ENCODE results near the gene PAQR8.
"Not testable (repeated sequence)": the region's sequence is repeated elsewhere in the genome, so short reads cannot be mapped to it uniquely, and the experiment has no call there.

PAQR8 gene

DNA sequence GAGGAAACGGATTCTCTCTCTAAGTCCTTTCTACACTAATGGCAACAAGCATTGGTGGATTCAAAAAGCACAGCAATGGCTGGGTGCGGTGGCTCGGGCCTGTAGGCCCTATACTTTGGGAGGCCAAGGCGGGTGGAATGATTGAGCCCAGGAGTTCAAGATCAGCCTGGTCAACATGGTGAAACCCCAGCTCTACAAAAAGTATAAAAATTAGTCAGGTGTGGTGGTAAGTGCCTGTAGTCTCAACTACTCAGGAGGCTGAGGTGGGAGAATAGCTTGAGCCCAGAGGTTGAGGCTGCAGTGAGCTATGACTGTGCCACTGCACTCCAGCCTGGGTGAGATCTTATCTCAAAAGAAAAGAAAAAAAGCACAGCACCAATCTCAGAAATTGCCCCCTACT is 19.3 kb downstream of the PAQR8 start:
- no peak for DNase-seq

DNA sequence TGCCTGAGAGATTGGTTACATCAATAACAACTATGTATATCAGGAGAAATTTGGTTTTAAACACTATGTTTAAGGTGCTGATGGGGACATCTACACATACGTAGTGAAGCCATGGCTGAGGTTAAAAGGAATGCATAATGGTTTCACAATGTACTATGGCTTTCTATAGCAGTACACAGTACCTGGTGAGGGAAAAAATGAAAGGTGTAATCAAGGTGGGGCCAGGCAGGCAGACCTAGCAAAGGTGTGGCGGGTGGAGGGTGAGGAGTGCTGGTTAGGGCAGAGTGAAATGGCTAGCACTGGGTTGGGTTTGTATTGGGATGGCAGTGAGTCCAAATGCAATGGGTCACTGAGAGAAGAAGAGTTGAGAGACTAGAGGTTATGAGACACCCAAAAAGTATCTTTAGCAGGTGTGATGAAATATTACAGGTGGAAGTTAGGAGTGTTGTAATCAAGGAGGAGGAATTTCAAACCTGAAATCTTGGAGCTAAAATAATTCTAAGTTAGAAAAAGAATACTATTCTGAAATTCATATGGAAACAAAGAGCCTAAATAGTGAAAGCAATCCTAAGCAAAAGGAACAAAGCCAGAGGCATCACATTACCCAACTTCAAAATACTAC is 22.3 kb downstream of the PAQR8 start:
- no peak for DNase-seq

DNA sequence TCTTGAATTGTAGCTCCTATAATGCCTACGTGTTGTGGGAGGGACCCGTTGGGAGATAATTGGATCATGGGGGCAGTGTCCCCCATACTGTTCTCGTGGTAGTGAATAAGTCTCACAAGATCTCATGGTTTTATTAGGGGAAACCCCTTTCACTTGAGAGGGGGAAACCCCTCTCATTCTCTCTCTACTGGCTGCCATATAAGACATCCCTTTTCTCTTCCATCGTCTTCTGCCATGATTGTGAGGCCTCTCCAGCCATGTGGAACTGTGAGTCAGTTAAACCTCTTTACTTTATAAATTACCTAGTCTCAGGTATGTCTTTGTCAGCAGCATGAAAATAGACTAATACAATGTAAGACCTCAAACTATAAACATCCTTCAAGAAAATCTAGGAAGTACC is 23.1 kb downstream of the PAQR8 start:
- no peak for DNase-seq

GRCh38 chr6:52388119-52388518 is 26.2 kb downstream of the PAQR8 start:
- not testable (repeated sequence) for DNase-seq

DNA sequence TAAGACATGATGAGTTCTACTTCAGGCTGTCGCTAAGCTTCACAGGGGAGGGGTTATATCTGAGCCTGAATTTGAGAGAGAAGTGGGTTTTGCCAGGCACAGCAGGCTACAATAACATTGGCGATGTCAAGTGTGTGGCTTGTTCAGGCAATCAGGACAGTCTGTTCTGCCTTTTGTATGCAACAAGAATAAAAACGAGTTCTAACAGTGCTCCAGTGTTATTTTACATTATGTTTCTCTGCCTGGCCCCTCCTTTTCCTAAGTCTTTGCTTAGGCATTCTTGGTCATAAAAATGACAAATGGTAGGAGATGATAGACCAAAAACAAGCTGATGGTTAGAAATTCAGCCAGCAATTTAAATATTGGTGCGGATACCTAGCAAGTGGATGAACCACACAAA is 26.8 kb downstream of the PAQR8 start:
- no peak for DNase-seq

DNA sequence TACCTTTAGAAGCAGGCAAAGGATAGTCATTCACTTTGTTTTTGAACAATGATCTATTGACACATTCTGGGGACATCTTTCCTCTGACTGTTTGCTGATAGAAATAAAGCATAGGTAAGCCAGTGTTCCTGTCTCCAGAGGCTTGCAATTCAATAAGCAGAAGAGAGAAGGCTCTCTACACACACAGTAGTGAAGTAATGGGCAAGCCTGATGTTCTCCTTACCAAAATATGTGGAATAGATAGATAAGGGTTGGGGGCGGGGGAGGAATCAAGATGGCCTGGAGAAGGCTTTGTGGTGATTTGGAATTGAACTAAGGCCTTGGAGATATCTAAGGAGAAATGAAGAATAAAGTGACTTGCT is 27.3 kb downstream of the PAQR8 start:
- DNase-seq = no peak

GRCh38 chr6:52389626-52390360 is 27.8 kb downstream of the PAQR8 start:
- DNase-seq = no peak

GRCh38 chr6:52390361-52390727 is 28.4 kb downstream of the PAQR8 start:
- no peak for DNase-seq

- no peak for DNase-seq
These were observed 29.6 kb downstream of the PAQR8 start for GRCh38 chr6:52391599-52391998.

- DNase-seq = no peak
These were observed 31.0 kb downstream of the PAQR8 start for GRCh38 chr6:52392944-52393343.

DNA sequence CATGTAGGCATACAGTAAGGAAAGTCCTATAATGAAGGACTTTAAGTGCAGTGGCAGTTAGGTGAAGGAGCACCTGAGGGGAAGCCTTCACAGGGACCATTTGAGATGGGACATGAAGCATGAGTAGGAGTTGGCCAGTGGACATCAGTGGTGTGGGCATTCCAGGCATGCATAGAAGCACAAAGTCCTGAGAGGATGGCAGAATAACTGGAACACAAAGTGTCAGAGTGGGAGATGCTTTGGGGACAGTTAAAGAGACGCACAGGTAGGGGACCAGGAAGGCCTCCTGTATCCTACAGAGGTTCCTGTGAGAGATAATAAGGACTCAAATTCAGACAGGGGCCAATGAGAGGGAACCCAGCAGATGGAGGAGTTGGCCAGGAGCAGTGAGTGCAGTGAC is 31.8 kb downstream of the PAQR8 start:
- no peak for DNase-seq

DNA sequence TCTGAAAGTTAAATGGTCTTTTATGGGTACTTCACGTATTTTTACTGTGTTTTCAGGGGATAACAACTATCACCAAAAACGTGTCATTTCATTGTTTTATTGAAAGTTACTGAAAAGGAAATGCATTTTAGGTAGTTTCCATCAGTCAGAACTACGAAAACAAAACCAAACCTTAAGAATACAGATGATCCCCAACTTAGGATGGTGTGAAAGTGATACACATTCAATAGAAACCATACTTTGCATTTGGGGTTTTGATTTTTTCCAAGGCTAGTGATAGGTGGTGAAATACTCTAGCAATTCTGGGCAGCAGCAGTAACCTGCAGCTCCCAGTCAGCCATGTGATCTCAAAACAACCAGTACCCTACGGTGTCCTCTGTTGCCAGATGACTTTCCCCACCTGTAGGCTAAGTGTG is 32.3 kb downstream of the PAQR8 start:
- DNase-seq = no peak

DNA sequence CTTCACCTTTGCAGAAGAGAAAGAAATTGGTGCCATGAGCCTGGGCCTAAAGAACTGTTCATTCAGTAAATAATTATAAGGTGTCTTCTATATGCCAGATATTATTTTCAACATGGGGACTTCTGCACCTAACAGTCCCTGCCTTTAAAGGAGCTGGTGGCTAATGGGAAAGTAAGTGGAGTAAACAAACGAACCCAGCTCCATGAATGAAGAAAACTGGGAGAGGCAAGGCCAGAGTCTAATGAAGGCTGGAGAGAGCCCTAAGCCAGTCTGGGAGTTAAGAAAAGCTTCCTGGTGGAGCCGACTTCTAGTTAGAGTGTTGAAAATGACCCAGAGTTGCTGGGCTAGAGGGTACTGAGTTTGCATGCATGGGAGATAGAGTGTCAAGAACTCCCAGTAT is 34.0 kb downstream of the PAQR8 start:
- no peak for DNase-seq

DNA sequence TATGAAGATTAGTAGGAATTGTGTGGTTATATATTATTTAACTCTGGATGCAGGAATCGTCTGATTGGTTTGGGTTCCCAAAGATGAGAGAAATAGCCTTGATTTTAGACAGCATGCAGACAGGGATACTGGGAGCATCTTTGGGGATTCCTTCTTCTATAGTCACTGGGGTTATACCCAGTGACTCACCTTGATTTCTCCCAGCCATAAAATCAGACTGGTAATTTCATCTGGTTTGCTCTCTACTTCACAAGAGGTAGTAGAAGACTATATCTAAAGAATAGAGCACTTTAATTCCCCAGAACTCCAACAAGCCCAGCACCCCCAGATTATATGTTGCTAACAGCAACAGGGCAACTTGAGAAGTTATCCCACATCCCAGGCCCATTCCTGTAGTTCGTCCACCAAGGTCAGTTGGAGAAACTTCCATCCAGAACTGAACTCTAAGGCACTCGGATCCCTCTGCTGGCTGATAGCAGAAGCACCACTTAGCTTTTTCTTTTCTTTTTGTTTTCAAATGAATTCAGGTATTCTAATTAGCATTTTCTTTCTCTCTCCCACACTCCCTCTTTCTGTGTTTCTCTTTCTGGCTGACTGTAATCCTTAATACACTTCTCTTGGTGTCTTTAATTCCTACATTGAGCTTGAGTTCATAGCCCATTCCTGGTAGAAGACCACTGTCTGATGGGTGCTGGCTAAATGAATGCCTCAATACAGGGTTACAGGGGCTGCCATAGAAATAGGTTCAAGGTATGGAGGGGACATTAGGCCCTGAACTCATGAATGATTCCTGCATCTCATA is 37.8 kb downstream of the PAQR8 start:
- DNase-seq = peak; percentile 35

- DNase-seq = no peak
These were observed 38.5 kb downstream of the PAQR8 start for GRCh38 chr6:52400313-52401041.

DNA sequence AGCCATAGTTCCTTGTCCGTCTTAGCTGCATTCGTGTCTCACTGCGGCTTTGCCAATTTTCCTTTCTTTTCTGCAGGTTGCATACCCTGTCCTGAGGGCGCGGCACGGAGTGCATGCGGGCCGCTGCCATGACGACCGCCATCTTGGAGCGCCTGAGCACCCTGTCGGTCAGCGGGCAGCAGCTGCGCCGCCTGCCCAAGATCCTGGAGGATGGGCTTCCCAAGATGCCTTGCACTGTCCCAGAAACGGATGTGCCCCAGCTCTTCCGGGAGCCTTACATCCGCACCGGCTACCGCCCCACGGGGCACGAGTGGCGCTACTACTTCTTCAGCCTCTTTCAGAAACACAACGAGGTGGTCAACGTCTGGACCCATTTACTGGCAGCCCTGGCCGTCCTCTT is 41.1 kb downstream of the PAQR8 start:
- DNase-seq = no peak

DNA sequence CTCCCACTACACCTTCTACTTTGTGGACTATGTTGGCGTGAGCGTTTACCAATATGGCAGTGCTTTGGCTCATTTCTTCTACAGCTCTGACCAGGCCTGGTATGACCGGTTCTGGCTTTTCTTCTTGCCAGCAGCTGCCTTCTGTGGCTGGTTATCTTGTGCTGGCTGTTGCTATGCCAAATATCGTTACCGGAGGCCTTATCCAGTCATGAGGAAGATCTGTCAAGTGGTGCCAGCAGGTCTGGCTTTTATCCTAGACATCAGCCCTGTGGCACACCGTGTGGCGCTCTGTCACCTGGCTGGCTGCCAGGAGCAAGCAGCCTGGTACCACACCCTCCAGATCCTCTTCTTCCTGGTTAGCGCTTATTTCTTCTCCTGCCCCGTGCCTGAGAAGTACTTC is 41.7 kb downstream of the PAQR8 start:
- no peak for DNase-seq

DNA sequence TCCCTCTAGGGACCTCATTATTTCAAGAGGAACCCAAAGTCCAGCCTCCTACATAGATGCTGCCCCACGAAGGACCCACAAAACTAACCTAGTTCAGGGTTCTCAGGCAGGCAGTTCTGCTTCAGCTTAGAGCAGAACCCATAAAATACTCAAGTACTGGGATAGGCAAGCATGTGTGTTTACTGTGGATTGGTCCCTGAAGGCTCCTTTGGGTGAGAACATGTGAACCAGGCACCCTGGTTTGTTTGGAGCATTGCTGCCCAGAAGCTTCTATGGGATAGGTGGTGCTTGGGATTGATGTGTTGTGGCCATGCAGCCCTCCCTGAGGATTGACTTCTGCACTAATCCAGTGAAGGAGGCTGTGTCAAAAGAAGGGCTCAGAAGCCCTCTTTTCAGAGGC is 43.3 kb downstream of the PAQR8 start:
- DNase-seq = no peak

DNA sequence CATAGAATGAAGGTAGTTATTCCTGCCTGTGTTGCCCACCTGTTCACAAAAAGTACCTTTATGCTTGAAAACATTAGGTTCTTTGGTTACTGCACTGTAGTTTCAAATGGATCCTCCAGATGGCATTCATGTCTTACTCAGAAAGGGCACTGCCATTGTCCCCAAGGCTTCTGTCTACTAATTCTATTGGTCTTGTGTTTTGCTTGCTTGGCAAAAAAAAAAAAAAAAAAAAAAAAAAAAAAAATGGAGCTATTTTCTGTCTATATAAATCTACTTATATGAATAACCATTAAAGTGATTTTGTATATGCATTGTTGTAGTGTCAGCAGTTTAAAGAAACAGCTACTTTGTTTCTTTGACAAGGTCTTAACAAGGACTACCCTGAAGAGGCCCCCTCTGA is 45.5 kb downstream of the PAQR8 start:
- peak; percentile 43 for DNase-seq

GRCh38 chr6:52409499-52409898 is 47.5 kb downstream of the PAQR8 start:
- DNase-seq = no peak

DNA sequence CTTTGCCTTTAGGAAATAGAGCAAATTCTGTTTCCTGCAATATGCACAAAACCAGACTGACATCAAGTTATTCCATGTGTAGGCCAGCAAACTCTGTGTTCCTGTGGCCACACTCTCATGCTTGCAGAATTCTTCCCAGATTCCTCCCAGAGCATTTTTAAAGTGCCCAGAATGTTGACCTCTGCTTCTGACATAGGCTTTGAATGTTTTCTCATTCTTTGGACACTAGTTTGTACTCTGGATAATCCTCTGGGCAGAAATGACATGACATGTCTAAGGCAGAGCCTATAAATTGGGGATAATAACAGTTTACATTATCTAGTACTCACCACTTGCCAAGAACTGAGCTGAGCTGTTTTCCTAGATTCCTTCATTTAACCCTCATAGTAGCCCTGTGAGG is 49.0 kb downstream of the PAQR8 start:
- DNase-seq = no peak

DNA sequence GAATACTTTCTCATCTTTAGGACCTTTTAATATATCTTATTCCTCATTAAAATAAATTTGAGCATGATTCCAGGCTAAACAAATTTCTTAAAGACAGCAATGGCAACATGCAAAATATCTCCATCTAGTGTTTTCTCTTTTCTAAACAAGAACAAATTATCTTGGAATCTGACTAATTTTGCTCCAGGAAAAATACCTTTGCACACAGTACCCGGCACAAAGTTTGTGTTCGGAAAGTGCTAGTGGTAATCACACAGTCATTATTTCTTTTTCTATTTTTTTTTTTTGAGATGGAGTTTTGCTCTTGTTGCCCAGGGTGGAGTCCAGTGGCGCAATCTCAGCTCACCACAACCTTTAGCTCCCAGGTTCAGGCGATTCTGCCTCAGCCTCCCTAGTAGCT is 50.0 kb downstream of the PAQR8 start:
- no peak for DNase-seq

DNA sequence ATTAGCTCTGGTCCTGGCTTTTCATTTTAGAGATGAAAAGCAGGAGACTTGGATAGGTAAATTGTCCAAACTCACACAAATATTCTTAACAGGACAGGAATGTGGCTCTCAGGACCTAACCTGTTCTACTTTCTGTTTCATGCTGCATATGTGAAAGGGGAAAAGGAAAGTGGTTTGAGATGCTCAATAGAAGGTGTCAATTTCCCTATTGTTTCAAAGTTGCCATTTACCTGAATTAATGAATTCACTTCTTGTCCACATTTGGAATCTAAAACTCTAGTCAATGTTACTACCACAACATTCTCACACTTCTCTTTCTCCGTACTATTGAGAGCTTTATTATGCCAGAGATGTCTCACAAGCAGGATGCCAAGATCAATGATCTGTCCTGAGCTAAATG is 53.4 kb downstream of the PAQR8 start:
- DNase-seq = no peak
